MM.1S (cell line): ENCODE results near the gene HS6ST3.

ENCODE experiments used
- EZH2 ChIP-seq: fragments of 300-600 bp; sonication (generic); optimal IDR thresholded peaks from 2 replicates; pipeline ENCODE3; 2017; ENCODE audit warnings: low read depth, mild to moderate bottlenecking, antibody characterized with exemption, low read length, mixed read lengths
- EZH2phosphoT487 ChIP-seq: fragments of 300-600 bp; sonication (generic); IDR thresholded peaks from 2 replicates; pipeline ENCODE4 v1.6.1; 2018; ENCODE audit warnings: antibody characterized with exemption, low read length
- TF ChIP-seq, protein P1 (sequence below): fragments of 300-600 bp; sonication (generic); IDR thresholded peaks from 2 replicates; pipeline ENCODE4 v1.5.1; 2016; ENCODE audit warnings: antibody characterized with exemption, low read length, mixed read lengths

DNA sequence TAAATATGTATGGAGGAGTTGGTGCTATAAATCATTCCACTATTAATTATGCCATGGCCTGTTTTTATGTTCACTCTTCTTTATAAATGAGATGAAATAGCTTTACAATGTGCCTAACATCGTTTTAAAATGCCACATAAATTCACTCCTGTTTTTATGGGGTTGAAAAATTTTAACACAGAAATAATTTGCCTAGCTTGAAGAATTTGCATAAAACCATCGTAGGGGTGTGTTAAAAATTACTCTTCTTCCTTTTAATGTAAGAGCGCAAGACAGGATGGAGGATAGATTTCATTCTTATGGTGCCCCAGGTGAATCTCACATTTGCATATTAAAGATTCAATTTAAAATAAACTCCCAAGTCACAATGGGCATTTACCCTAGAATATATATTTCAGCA lies 456.6 kb downstream of the HS6ST3 start:
- TF ChIP-seq, protein P1, sequence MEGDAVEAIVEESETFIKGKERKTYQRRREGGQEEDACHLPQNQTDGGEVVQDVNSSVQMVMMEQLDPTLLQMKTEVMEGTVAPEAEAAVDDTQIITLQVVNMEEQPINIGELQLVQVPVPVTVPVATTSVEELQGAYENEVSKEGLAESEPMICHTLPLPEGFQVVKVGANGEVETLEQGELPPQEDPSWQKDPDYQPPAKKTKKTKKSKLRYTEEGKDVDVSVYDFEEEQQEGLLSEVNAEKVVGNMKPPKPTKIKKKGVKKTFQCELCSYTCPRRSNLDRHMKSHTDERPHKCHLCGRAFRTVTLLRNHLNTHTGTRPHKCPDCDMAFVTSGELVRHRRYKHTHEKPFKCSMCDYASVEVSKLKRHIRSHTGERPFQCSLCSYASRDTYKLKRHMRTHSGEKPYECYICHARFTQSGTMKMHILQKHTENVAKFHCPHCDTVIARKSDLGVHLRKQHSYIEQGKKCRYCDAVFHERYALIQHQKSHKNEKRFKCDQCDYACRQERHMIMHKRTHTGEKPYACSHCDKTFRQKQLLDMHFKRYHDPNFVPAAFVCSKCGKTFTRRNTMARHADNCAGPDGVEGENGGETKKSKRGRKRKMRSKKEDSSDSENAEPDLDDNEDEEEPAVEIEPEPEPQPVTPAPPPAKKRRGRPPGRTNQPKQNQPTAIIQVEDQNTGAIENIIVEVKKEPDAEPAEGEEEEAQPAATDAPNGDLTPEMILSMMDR, result no peak
- TF ChIP-seq EZH2, result no peak
- no peak for TF ChIP-seq EZH2phosphoT487
